HFF-Myc (cell line): ENCODE data around the gene STPG4.

Experiments
- DNase-seq: peaks from one replicate; pipeline ENCODE4 v3.0.0-alpha.2; 2011; ENCODE audit warnings: low read depth; ENCODE audit errors: extremely low read depth
- H3K4me3 ChIP-seq: replicated peaks from 2 replicates; pipeline ENCODE4 v1.5.1; 2011; ENCODE audit warnings: low read depth, mild to moderate bottlenecking, control low read depth, low read length
- CTCF ChIP-seq: IDR thresholded peaks from 2 replicates; pipeline ENCODE4 v1.5.1; 2012; ENCODE audit warnings: mild to moderate bottlenecking, low read depth, low read length, control low read depth; ENCODE audit errors: missing control alignments

The STPG4 gene

DNA sequence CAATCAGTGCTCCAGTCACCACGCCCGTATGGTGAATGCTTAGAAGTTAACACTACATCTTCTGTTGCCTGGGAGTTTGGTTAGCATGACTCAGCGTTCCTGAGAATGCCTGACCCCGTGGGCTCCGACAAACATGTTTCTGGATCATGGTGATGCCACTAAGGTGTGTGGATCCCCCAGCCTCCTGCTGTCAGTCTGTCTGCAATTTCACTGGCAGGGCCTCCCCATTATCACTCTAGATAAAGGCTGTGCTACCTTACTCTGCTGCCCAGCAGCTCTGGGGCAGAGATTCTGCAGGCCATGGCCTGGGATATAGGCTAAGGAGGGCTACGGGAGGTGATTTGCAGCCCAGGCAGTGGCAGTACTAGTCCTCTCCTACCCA, 66.0 kb downstream of the STPG4 start:
- no peak for DNase-seq
- no peak for TF ChIP-seq CTCF
- no peak overlapping the region for H3K4me3 ChIP-seq

- no peak for DNase-seq
- TF ChIP-seq CTCF = peak; percentile 18
Measured at GRCh38 chr2:47088371-47089082, 66.6 kb downstream of the STPG4 start.

GRCh38 chr2:47087051-47087450, 68.1 kb downstream of the STPG4 start:
- DNase-seq = no peak
- H3K4me3 ChIP-seq = no peak overlapping the region
- no peak for TF ChIP-seq CTCF

More at GRCh38 chr2:47088371-47089082, 66.6 kb downstream of the STPG4 start:
- H3K4me3 ChIP-seq = no peak overlapping the region

DNA sequence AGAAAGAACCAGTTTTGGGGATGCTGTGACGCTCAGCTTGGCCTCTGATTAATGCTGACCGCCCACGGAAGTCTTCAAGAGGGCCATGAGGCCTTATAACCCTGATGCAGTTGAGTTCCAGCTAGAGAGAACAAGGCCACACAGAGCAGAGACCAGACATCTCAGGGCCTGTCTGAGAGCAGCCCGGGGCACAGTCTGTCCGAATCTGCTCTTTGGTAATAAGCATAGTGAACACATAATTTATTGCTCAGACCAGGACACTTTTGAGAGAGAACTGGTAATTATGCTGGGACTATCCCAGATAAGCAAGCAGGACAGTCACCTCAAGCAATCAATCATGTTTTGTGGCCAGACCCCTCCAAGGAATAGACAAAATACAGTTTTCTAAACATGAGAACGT, 68.5 kb downstream of the STPG4 start:
- no peak for DNase-seq
- TF ChIP-seq CTCF = no peak
- H3K4me3 ChIP-seq = no peak overlapping the region

DNA sequence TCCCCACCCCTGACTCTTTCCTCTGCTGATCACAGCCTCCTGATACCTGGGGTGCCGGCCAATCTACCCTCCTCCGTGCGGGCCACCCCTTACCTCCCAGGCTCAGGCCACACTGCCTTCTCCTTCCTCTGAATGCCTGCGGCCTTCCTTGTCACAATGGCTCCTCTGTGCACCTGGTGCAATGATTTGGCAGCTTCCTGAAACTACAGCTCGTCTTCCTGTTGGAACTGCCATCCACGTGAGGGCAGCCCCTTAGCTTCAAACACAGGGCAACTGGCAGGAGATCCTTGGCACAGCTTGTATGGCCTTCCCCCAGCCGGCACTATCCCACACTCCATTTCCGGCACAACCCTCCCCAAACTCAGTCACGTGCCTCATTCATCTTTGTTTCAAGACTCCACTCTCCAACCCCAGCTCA, 69.0 kb downstream of the STPG4 start:
- no peak for TF ChIP-seq CTCF
- no peak overlapping the region for H3K4me3 ChIP-seq
- DNase-seq = no peak

DNA sequence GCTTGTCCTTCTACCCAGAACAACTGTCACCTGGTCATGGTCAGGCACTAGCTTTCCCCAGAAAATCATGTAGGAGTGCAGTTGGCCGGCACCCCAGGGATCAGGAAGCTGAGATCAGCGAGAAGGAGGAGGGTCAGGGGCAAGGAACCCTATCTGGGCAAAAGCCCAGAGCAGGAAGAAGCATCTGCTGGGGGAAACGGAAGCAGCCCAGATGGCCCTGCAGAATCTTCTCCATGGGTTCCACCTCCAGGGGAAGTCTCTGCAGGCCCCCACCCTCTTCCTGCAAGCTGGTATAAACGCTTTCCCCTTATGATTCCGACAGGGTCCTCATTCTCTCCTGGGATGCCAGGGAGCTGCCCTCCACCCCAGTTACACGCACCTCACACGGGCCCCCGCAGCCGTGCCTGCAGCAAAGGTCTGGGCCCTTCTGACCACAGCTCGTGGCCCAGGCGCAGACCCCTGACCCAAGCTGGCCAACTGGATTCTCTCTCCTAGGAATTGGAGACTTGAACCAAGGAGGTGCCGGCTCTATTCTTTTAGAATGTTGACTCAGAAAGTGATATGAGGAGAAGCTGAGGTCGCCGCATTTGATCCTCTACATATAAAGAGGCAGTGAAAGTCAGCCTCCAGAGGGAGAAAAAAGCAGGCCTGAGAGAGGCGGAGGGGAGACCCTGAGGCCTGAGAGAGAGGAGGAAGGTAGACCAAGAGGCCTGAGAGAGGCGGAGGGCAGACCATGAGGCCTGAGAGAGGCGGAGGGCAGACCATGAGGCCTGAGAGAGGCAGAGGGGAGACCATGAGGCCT, 71.0 kb downstream of the STPG4 start:
- TF ChIP-seq CTCF = no peak
- no peak for DNase-seq
- no peak overlapping the region for H3K4me3 ChIP-seq

DNA sequence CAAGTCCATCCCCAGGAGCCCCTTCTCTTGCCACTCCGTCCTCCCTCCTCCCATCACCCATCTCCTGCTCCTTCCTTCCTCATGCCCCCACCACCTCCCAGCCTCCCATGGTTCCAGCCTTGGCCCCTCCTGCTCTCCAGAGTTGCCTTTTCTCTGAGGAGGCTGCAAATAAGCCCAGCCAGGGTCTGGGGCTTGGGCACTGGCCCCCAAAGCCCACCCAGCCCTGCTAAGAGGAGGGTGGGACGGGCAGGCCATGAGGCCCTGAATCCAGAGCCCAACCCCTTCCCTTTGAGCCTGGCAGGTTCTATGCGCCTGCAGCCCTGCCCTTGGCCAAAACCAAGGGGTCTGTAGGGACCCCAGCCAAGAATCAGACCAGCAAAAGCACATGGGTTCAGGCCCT, 71.6 kb downstream of the STPG4 start:
- H3K4me3 ChIP-seq = no peak overlapping the region
- no peak for DNase-seq
- TF ChIP-seq CTCF = no peak
